Ovary (tissue), 3 donors: ENCODE results near the gene THSD4.

Experiments
- EP300 ChIP-seq: sonication (generic); formaldehyde crosslinking; IDR thresholded peaks from one replicate; pipeline ENCODE4 v1.6.1; 2017; ENCODE audit warnings: antibody characterized with exemption
- POLR2A ChIP-seq: fragments of 450-650 bp; IDR thresholded peaks from one replicate; pipeline ENCODE4 v1.6.1; 2017; ENCODE audit warnings: antibody characterized with exemption, mild to moderate bottlenecking, moderate library complexity
- TF ChIP-seq, protein P1 (sequence below), 3 donors: fragments of 450-650 bp in 2 of 3; fragments of 200-600 bp in 1 of 3; IDR thresholded peaks; one replicate each; pipeline versions ENCODE4 v1.5.1 to v1.8.0; 2016 to 2022; ENCODE audit warnings: antibody characterized with exemption in 3 of 3, mild to moderate bottlenecking in 1 of 3
- donor health status: DM: no; HTN: no; CAD: no.

DNA sequence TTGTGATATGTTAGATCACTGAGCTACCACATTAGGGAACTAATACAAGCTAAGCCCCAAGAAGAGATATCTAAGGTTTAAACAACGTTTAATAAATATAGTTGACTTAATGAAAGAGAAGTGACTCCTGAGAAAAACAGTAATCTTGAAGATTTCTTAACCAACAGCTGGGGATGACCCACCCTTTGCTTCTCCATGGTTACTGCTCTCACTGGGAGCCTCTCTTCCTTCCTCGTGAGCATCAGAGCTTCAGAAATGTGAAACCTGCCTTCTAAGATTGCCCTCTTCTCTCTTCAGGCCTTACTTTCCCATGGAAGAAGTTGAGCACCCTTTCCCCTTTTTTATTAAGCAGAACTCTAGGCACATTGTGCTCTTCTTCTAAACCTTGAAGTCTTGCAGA is 562.9 kb downstream of the THSD4 start:
- TF ChIP-seq, protein P1, sequence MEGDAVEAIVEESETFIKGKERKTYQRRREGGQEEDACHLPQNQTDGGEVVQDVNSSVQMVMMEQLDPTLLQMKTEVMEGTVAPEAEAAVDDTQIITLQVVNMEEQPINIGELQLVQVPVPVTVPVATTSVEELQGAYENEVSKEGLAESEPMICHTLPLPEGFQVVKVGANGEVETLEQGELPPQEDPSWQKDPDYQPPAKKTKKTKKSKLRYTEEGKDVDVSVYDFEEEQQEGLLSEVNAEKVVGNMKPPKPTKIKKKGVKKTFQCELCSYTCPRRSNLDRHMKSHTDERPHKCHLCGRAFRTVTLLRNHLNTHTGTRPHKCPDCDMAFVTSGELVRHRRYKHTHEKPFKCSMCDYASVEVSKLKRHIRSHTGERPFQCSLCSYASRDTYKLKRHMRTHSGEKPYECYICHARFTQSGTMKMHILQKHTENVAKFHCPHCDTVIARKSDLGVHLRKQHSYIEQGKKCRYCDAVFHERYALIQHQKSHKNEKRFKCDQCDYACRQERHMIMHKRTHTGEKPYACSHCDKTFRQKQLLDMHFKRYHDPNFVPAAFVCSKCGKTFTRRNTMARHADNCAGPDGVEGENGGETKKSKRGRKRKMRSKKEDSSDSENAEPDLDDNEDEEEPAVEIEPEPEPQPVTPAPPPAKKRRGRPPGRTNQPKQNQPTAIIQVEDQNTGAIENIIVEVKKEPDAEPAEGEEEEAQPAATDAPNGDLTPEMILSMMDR (IDR thresholded peaks at IDR 0.05), result no peak
- TF ChIP-seq POLR2A (no peak), EP300 (no peak)
